CD4-positive, alpha-beta T cell treated with Interleukin-17A for 4 hours (primary cell): ENCODE results near the gene NR1D2.
"Not testable (repeated sequence)": the region's sequence is repeated elsewhere in the genome, so short reads cannot be mapped to it uniquely, and the experiment has no call there.

Source experiments
- DNase-seq: peaks from one replicate; pipeline ENCODE4 v3.0.0-alpha.2; 2020; ENCODE audit warnings: mixed read lengths

The NR1D2 gene

DNA sequence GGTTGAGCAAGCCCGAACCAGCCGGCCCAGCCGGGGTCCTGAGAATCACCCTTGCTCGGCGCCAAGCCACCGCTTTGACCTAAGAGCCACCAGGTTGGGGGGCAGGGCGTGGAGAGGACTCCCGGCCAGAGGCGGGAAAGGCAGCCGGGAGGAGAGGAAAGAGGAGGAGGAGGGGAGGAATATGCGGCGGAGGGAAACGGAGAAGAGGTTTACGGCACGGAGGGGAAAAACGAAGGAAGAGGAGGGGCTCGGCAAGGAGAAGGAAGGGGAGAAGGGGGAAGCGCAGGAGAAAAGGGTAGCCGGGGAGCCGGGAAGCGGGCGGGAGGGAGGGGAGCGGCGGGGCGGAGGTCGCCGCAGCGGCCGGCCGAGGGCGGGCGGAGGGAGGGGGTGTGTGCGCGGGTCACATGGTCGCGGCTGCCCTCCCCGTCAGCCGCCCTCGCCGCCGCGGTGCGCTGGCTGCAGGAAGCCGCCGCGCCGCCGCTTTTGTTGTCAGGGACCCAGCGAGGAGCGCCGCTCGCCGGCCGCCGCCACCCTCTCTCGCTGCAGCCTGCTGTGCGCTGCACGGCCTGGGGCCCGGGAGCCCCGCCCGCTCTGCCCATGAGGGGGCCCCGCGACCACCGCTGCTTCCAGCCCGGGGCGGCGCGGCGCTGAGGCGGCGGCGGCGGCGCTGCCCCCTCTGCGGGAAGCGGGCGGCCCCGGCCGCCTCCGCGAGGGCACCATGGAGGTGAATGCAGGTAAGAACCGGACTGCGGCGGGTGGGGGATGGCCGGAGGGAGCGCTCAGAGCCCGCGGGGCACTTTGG lies at the start of gene NR1D2:
NR1D2 (plus strand) TSS at position 426 of the 802 bp plus-strand sequence; CDS start at position 719, 293 bp downstream.
- DNase-seq: peak; percentile 89

DNA sequence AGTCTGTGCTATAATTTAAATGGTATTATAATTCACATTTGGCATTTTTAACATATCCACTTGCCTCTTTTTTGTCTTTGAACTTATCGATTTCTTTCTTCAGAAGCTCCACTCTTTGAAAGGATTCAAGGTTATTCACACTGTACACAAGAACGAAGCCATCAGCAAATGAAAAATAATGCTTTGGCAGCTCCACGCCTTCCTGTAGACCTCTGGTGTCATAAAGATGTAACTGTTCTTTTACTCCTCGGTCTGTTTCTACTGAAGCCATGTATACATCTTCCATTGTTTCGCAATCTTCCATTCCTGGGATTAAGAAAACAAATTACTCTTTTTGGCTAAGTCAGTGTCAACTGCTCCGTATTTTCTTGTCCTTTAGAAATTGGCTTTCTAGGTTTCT lies 44.3 kb upstream of the NR1D2 start:
- no peak for DNase-seq

DNA sequence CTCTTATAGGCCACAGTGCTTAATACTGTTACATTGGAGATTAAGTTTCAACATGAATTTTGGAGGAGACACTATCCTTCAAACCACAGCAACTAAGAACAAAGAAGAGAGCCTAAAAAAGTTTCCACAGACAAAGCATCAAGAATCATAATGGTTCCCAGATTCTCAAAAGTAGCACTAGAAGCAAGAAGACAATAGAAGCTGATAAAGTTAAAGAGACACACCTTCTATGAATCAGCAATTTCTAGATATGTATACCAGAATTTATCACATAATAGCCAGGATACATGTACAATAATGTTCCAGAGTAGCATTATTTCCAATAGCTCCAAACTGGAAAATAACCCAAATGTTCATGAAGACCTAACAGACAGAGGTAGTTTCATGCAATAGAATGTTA lies 40.5 kb upstream of the NR1D2 start:
- no peak for DNase-seq

DNA sequence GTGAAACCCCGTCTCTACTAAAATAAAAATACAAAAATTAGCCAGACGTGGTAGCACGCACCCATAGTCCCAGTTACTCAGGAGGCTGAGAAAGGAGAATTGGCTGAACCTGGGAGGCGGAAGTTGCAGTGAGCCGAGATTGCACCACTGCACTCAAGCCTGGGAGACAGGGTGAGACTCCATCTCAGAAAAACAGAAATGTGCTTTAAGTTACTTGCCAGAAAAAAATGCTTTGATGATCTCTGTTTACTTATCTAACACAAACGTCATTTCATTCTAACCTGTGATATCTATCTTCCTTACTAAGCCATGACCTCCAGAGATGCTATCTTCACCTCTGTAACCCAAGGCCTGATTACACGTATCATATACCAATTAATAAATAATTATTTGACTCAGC lies 35.7 kb upstream of the NR1D2 start:
- no peak for DNase-seq

DNA sequence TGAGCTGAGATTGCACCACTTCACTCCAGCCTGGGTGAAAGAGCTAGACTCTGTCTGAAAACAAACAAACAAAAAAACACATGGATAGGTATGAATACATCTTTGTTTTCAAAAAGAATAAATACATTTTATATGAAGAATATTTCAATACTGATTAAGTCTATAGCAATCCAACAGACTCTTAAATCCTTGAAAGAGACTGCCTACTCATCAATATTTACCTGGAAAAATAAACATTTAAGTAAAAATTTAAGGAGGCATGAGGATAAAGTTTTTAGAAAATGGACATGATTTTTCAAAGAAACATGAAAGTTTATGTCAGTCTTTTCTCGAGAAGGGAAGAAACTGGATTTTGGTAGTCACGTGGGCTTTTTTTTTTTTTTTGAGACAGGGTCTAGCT lies 33.7 kb upstream of the NR1D2 start:
- DNase-seq: no peak

DNA sequence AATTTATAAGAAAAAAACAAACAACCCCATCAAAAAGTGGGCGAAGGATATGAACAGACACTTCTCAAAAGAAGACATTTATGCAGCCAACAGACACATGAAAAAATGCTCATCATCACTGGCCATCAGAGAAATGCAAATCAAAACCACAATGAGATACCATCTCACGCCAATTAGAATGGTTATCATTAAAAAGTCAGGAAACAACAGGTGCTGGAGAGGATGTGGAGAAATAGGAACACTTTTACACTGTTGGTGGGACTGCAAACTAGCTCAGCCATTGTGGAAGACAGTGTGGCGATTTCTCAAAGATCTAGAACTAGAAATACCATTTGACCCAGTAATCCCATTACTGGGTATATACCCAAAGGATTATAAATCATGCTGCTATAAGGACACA lies 32.8 kb upstream of the NR1D2 start:
- not testable (repeated sequence) for DNase-seq

DNA sequence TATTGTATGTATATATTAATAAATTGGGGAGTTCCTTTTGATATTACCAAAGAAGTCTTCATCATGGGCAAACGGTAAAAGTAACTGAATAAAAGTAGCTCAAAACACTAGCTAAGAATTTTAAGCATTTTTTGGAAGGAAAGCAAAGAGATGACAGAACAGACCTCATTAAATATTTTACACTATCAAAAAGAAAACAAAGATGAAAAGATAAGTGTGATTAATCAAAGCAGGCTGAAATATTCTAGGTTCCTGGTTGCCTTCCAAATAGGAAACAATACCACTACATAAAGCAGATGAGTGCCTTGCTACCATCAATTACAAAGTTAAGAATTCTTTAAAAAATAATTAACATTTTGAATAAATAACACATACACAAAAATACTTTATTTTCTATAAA lies 31.9 kb upstream of the NR1D2 start:
- DNase-seq: no peak

DNA sequence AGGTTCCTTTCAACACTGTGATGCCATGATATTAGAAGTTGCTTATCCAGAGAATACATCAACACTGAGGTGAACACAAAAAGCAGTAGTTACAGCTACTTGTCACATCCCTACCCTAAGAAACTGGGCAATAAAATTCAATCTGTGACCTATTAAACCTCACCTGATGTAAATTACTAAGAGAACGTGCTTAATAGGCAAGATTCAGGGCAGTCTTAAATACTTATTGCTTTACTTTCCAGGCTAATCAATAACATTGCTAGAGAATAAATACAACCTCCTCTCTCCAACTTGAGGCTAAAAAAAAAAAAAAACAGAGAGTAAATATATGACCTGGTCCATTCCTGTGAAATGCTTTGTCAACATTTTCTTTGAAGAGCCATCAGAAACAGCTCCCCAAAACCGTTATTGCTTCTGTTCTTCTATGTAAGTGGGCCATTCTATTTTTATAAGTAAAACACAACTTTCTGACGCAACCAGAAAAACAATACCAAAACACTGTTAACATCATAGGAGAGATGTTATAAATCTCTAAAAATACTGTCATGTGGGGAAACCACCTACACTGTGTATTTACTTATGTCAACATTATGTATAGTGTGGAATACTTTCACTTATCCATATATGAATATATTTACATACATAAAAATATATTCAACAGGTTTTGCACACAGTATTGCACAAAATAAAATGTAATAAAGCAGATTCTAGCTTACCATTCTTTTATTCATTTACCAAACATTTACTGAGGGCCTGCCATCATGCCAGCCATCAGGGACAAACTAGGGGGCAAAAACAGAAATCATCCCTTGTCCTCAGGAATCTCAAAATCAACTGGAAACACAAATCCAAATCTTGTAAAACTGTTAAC lies 31.0 kb upstream of the NR1D2 start:
- no peak for DNase-seq

DNA sequence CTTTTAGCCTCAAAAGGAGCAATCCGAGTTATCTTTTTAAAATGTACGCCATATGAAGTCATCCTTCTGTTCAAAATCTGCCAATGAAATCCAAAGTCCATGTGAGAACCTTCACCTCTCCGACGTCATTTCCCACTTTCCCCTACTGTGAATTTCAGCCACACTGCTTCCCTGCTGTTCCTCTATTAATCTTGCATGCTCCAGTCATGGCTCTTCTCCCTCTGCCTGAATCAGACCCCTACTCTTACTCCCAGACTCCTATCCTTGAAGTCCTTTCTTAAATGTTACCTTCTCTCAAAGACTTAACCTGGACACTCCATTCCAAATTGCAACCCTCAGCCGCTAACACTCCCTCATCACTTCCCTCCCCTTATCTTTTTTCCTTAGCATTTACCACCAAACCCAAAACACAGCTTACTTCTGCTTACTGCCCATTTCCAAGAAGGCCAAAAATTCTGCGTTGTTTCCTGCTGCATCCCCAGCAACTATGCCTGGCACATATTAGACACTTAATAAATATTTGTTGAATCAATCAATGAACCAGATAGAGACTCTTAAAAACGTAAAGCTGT lies 29.5 kb upstream of the NR1D2 start:
- no peak for DNase-seq

DNA sequence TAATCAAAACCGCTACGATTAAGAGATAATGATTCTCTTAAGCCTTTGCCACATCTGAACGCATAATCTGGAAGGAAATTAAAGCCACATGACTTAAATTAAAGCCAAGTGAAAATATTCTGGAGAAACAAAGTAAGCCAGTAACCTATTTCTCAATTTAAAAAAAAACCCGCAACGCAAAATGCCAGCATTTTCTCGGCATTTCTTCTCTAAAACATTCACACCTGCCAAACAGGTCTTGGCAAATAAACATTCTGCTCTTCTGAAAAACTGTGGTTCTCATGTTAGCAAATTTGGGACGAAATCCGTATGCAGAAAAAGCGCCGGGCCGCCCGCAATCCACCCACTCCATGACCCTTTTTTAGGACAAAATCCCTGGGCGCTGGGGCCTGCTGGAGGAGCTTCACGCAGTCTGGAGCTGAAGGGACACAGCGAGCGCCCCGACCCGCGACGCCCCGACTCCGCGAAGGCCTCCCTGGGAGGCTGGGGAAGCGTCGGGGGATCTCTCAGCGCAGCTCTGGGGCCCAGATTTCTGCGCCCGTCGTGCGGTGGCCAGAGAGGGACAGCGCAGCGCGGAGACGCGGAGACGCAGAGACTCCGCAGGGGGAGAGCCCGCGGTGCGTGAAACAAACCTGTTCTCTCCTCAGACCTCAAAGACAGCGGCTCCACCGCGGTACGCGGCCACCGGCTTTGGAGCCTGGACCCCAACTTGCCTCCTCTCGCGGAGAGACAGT lies 28.8 kb upstream of the NR1D2 start:
- DNase-seq: no peak

DNA sequence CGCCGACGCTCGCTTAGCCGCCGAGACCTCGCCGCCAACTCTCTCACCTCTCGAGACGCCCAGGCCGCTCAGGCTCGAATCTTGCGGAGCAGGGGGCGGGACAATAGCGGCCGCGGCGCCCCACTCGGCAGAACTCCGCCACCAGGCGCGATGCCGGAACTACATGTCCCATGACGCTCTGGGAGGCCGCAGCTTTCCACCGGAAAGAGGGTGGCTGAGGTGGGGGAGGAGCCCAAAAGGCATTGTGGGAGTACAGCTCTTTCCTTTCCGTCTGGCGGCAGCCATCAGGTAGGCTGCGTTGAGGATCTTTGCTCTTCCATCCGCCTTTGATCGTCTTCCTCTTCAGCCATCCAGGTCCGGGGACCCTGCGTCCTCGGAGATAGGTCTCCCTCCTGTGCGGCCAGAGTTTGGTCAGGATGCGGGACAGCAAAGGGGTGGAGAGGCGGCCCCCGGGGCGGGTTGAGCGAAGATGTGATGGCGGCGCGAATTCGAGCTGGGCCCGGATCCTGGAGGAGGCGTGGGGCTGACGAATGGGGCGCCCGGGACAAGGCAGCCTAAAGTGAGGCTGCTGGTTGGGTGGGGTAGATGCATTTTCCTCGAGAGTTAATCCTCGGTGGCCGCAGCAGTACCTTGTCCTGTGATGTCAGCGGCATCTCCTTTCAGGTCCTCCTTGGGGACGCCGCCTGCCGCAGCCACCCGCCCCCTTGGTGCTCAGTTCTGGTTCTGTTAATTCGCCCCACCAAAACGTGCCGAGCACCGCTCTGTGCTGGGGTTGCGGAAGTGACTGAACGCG lies 28.0 kb upstream of the NR1D2 start, which contains the start of the genes NKIRAS1 and RPL15:
NKIRAS1 (minus strand) TSS at position 105 of the 793 bp plus-strand sequence. CDS start 6,086 bp downstream, outside the sequence.
RPL15 (plus strand) TSS at position 247 of the 793 bp plus-strand sequence. CDS start 728 bp downstream, outside the sequence.
- peak; percentile 97 for DNase-seq

DNA sequence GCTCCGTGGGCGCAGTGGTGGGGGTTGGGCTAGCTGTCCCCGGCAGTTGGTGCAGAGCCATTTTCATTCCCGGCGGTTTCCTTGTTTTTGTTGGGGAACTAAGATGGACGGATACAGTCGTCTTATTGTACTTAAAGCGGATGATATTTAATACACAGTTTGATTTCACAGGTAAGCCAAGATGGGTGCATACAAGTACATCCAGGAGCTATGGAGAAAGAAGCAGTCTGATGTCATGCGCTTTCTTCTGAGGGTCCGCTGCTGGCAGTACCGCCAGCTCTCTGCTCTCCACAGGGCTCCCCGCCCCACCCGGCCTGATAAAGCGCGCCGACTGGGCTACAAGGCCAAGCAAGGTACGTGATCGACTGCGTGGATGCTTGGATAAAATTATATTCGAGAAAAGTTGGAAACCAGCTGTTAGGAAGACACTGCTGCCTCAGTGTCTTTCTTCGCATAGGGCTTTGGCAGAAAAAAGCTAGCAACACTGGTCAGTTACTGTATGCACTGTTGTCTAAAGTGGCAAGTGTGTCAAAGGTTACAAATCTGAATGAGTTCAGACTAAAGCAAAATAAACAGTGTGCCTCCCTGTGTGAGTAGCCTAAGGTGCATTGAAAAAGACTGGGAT lies 27.3 kb upstream of the NR1D2 start:
- not testable (repeated sequence) for DNase-seq

DNA sequence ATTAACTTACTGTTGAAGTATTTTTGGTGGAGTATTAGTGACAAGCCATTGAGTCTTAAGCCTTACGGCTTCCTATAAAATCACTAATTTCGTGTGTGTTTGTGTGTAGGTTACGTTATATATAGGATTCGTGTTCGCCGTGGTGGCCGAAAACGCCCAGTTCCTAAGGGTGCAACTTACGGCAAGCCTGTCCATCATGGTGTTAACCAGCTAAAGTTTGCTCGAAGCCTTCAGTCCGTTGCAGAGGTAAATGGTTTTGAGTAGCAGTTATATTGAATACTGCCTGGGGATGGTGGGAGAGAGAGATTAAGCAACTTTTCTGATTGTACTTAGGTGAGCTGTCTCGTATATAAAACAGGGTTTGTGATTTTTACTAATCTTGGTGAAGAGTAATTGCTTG lies 26.8 kb upstream of the NR1D2 start:
- not testable (repeated sequence) for DNase-seq

DNA sequence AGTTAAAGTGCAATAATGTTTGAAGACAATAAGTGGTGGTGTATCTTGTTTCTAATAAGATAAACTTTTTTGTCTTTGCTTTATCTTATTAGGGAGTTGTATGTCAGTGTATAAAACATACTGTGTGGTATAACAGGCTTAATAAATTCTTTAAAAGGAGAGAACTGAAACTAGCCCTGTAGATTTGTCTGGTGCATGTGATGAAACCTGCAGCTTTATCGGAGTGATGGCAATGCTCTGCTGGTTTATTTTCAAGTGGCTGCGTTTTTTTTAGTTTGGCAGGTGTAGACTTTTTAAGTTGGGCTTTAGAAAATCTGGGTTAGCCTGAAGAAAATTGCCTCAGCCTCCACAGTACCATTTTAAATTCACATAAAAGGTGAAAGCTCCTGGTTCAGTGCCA lies 25.5 kb upstream of the NR1D2 start:
- DNase-seq: no peak

DNA sequence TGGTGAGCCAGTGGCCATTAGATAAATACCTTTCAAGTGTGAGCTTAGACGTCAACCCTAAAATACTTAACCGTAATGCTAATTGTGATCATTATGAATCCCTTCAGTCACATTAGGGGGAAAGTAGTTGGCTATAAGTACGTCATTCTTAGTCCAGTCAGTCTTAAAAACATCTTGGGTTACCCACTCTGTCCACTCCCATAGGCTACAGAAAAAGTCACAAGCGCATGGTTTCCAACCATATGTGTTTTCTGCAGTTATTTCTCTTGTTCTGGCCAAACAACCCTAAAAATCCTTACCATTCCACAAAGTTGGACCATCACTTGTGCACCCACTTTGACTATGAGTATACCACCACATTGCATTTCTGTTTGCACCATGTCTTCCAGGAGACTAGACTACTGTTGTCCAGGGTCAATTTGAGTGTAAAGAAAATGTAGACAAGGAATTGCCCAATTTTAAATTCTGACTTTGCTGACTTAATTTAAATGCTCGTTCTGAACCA lies 24.9 kb upstream of the NR1D2 start:
- DNase-seq: no peak

DNA sequence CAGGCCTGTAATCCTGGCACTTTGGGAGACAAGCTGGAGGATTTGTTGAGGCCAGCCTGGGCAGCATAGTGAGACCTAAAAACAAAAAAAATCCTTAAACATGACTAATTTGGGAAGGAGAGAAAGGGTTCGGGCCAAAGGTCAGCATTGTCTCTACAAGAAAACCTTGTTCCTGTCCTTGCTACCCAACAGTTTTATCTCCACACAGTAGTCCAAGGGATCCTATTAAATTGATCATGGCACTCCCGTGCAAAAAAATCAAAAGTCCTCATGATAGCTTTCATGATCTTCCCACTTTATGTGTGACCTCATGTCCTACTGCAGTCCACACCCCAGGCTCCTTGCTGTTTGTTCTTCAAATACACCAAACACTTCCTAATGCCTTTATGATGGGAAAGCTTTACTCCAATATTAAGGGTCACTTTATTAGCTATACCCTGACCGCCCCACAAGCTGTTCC lies 24.0 kb upstream of the NR1D2 start:
- no peak for DNase-seq

DNA sequence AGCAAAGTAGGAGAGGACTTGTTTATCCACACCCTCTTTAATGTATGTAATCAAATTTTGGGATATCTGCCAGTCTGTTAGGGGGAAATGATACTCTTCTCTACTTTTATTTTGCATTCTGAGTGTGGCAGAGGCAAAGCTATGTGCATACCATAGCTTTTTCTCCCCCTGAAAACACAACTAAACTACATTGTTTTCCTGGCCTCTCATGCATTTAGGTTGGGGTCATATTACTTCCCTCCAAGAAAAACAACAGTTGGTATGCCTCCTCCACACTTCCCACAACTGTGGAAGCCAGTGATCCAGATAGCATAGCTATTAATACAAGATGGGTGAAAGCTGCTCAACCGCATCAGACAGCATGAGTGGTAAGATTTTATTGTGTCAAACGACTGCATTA lies 21.3 kb upstream of the NR1D2 start:
- no peak for DNase-seq

DNA sequence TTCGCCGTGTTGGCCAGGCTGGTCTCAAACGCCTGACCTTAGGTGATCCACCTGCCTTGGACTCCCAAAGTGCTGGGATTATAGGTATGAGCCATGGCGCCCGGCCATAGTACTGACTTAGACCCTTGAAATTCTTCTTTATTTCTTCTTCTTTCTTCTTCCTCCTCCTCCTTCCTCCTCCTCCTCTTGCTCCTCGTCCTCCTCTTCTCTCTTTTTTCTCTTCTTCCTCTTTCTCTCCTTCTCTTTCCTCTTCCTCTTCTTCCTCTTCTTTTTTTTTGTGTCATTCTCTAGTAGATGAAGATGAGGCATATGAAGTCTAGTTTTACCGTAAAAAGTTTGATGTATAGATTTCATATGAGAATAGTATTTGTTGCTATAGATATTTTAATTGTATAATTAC lies 18.8 kb upstream of the NR1D2 start:
- DNase-seq: no peak

DNA sequence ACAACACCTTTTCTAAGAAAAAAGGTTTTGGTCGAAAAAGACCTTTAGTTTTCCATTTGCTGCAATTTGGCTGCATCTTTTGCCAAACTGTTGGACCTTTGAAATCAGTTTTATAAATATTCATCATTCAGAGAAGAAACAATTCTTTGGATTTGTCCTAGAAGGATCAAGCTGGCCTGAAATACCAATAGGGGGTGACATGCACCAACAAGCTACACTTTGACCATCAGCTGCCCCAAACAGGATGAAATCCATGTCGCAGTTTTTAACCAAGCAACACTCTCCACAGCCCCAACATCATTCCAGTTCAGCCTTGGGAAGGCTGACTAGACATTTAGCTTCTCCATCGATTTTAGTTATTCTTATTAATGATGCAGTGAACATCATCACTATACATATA lies 18.4 kb upstream of the NR1D2 start:
- no peak for DNase-seq

DNA sequence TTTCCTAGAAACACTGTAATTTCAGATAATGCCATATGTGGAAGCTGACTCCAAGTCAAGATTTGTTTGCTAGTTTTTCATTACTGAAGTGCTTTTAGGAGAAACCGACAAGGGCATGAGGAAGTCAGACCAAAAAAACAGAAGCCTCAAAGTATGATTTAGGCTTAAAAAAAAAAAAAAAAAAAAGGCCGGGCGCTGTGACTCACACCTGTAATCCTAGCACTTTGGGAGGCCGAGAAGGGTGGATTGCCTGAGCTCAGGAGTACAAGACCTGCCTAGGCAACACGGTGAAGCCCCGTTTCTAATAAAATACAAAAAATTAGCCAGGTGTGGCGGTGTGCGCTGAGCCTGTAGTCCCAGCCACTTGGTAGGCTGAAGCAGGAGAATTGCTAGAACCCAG lies 16.6 kb upstream of the NR1D2 start:
- DNase-seq: no peak

DNA sequence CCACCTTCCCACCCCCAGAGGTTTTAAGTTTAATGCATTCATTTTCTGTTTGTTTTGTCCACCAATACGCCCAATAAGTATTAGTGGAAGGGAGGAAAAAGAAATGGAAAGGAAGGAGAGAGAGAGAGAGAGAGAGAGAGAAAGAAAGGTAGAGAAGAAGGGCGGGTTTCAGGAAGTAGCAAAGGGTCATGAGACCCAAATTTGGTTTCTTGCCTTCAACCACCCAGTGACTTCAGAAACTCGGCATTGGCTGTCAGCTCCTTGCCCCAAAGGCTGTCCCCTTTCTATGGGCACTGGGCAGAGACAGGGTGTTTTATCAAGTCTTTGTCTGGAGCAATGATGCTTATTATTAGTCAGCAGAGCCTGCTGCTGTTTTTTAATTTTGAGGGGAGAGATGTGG lies 13.5 kb upstream of the NR1D2 start:
- no peak for DNase-seq
